SU-DHL-6 (cell line): ENCODE measurements around the gene IZUMO4.

Experiments
- H2AFZ ChIP-seq: fragments of 200-600 bp; sonication (generic); 2 replicates; pipeline ENCODE4 v1.6.1; 2014; ENCODE audit warnings: low read depth, mild to moderate bottlenecking, moderate library complexity, mixed read lengths, antibody characterized with exemption, low read length; ENCODE audit not compliant: severe bottlenecking
- H3F3A ChIP-seq: fragments of 200-600 bp; shearing (Covaris generic); 2 replicates; pipeline ENCODE4 v1.6.0; 2016; ENCODE audit warnings: antibody characterized with exemption, mild to moderate bottlenecking; ENCODE audit not compliant: insufficient read depth
- H3K27ac ChIP-seq: fragments of 200-600 bp; sonication (generic); 2 replicates; pipeline ENCODE4 v1.5.1; 2016; ENCODE audit warnings: low read depth, mild to moderate bottlenecking, low read length, moderate library complexity, mixed read lengths
- H3K27me3 ChIP-seq: fragments of 200-600 bp; sonication (generic), shearing (Covaris generic); 2 replicates; pipeline ENCODE4 v1.6.0; 2014; ENCODE audit warnings: mild to moderate bottlenecking, low read length
- H3K36me3 ChIP-seq: fragments of 200-600 bp; sonication (generic); 2 replicates; pipeline ENCODE4 v1.6.1; 2014; ENCODE audit warnings: mild to moderate bottlenecking, low read length, mixed read lengths
- H3K4me2 ChIP-seq: fragments of 300-600, 200-600 bp; shearing (Covaris generic), sonication (generic); 2 replicates; pipeline ENCODE4 v1.6.0; 2014; ENCODE audit warnings: low read length, low read depth, mild to moderate bottlenecking; ENCODE audit not compliant: poor library complexity, severe bottlenecking
- H3K4me3 ChIP-seq: fragments of 200-600 bp; sonication (generic); 2 replicates; pipeline ENCODE4 v1.5.1; 2014; ENCODE audit warnings: antibody characterized with exemption, low read length, mild to moderate bottlenecking, mixed read lengths; ENCODE audit not compliant: insufficient read depth, poor library complexity, severe bottlenecking
- H3K79me2 ChIP-seq: fragments of 200-600 bp; sonication (generic); 2 replicates; pipeline ENCODE4 v1.6.1; 2014; ENCODE audit warnings: mild to moderate bottlenecking, low read length, moderate library complexity; ENCODE audit not compliant: insufficient read depth
- H3K9ac ChIP-seq: fragments of 200-600 bp; sonication (generic); 2 replicates; pipeline ENCODE4 v1.7.0; 2014; ENCODE audit warnings: mild to moderate bottlenecking, low read length
- H3K9me2 ChIP-seq: fragments of 200-600 bp; sonication (generic); replicated peaks from 2 replicates; pipeline ENCODE4 v1.6.1; 2014; ENCODE audit warnings: low read length; ENCODE audit not compliant: insufficient read depth
- H3K9me3 ChIP-seq: fragments of 200-600 bp; sonication (generic); 2 replicates; pipeline ENCODE4 v1.6.1; 2014; ENCODE audit warnings: low read length, mixed read lengths; ENCODE audit not compliant: insufficient read depth
- H4K20me1 ChIP-seq: fragments of 200-600 bp; sonication (generic); 2 replicates; pipeline ENCODE4 v1.6.1; 2014; ENCODE audit warnings: low read depth, mild to moderate bottlenecking, antibody characterized with exemption, low read length, moderate library complexity, mixed read lengths
- EZH2phosphoT487 ChIP-seq: fragments of 200-600 bp; sonication (generic), shearing (Covaris generic); conservative IDR thresholded peaks from 2 replicates; pipeline ENCODE4 v1.6.1; 2018; ENCODE audit warnings: mild to moderate bottlenecking, antibody characterized with exemption, low read length, moderate library complexity, mixed read lengths
- TF ChIP-seq, protein P1 (sequence below): fragments of 200-600 bp; sonication (generic); IDR thresholded peaks from one replicate; pipeline ENCODE4 v1.5.1; 2017; ENCODE audit warnings: antibody characterized with exemption, mild to moderate bottlenecking, low read length, moderate library complexity; ENCODE audit not compliant: insufficient read depth, poor library complexity, severe bottlenecking

Gene IZUMO4

DNA sequence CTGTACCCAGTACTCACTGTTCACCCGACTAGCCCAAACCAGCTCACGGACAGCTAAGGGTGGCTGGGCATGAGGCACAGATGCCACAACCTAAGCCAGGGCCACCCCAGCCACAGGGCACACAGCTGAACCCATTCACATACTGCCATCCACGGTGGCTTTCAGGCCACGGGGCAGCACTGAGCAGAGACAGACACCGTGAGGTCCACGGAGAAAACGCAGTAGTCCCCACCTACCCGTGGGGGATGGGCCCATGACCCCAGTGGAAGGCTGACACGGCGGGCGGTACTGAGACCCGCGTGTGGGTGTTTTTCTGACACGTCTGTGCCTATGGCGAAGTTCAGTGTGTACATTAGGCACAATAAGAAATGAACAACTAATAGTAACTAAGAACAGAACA is 25.5 kb downstream of the IZUMO4 start:
- no peaks in the 10 kb centered on the region for H3K9me2 ChIP-seq
- no peaks in the 10 kb centered on the region for H3K27me3 ChIP-seq
- no peak overlapping the region for H3K4me3 ChIP-seq
- no peaks in the 10 kb centered on the region for H3K79me2 ChIP-seq
- no peak overlapping the region for H3K9ac ChIP-seq
- no peak overlapping the region for H3K27ac ChIP-seq
- no peaks in the 10 kb centered on the region for H3F3A ChIP-seq
- H2AFZ ChIP-seq, result no peak overlapping the region
- H4K20me1 ChIP-seq, result no peaks in the 10 kb centered on the region
- no peak overlapping the region for H3K4me2 ChIP-seq
- TF ChIP-seq EZH2phosphoT487, result no peak
- TF ChIP-seq, protein P1, sequence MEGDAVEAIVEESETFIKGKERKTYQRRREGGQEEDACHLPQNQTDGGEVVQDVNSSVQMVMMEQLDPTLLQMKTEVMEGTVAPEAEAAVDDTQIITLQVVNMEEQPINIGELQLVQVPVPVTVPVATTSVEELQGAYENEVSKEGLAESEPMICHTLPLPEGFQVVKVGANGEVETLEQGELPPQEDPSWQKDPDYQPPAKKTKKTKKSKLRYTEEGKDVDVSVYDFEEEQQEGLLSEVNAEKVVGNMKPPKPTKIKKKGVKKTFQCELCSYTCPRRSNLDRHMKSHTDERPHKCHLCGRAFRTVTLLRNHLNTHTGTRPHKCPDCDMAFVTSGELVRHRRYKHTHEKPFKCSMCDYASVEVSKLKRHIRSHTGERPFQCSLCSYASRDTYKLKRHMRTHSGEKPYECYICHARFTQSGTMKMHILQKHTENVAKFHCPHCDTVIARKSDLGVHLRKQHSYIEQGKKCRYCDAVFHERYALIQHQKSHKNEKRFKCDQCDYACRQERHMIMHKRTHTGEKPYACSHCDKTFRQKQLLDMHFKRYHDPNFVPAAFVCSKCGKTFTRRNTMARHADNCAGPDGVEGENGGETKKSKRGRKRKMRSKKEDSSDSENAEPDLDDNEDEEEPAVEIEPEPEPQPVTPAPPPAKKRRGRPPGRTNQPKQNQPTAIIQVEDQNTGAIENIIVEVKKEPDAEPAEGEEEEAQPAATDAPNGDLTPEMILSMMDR, result no peak
- H3K9me3 ChIP-seq, result no peaks in the 10 kb centered on the region
- no peaks in the 10 kb centered on the region for H3K36me3 ChIP-seq

DNA sequence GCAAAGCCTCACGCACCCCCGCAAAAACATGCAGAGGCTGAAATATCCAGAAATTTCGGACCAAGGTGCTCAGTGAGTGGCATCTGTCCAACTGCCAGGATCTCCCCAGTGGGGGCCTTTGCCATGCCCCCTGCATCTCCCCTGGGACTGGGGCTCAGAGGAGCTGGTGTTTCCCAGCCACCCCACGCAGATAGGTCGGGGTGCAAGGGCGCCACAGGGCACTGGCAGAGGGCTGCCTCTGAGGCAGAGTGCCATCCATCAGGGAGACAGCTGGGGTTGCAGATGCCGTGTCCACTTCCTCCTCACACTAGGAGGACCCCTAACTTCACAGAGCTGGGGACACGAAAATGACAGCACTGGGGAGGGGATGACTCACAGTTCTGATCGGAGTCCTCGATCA is 26.3 kb downstream of the IZUMO4 start:
- Histone ChIP-seq H3K4me3 (no peak overlapping the region), H3K9me3 (no peaks in the 10 kb centered on the region), H3K9ac (no peak overlapping the region), H3K27ac (no peak overlapping the region), H4K20me1 (no peaks in the 10 kb centered on the region), H3K9me2 (no peaks in the 10 kb centered on the region), H3K4me2 (no peak overlapping the region), H2AFZ (no peak overlapping the region), H3F3A (no peaks in the 10 kb centered on the region), H3K79me2 (no peaks in the 10 kb centered on the region), H3K27me3 (no peaks in the 10 kb centered on the region), H3K36me3 (no peaks in the 10 kb centered on the region)
- TF ChIP-seq, protein P1, result no peak
- no peak for TF ChIP-seq EZH2phosphoT487

DNA sequence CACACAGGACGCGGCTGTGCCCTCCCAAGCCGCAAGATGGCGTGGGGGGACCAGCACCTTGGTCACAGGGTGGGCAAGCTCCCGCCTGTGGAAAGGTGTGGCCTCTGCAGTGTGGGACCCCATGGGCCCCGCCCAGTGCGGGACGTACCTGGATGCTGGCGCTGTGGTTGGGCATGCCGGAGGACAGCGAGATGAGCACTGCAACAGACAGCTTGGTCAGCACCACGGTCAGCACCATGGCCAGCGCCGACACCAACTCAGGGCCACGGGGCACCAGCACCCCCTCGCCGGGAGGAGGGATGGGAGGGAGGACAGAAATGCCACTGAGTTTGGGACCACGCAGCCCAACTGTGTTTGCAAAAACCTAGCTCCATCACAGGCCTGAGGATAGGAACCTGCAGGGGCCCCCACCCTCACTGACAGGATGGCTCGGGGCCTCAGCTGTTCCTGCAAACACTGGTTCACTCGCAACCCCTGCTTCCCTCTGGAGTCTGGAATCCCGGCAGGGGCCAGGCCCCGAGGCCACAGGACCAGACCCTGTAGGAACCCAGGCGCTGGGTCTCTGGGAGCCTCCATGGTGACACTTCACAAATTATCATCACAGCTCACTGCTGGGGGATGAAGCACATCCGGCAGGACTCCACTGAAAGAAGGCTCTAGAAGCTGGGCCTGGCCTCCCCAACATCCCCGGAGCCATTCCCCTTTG is 27.1 kb downstream of the IZUMO4 start:
- TF ChIP-seq EZH2phosphoT487, result no peak
- TF ChIP-seq, protein P1, result no peak
- Histone ChIP-seq H4K20me1 (no peaks in the 10 kb centered on the region), H3K9me2 (no peaks in the 10 kb centered on the region)

More for the DNA sequence above, 27.1 kb downstream of the IZUMO4 start:
- no peak overlapping the region for H2AFZ ChIP-seq
- H3K9ac ChIP-seq, result no peak overlapping the region
- no peak overlapping the region for H3K4me2 ChIP-seq
- H3K79me2 ChIP-seq, result no peaks in the 10 kb centered on the region
- H3K27ac ChIP-seq, result no peak overlapping the region
- H3K27me3 ChIP-seq, result no peaks in the 10 kb centered on the region
- no peaks in the 10 kb centered on the region for H3F3A ChIP-seq
- no peaks in the 10 kb centered on the region for H3K9me3 ChIP-seq
- no peak overlapping the region for H3K4me3 ChIP-seq
- H3K36me3 ChIP-seq, result no peaks in the 10 kb centered on the region
